HG03575 (cell line): ENCODE data around the gene EGFL7.
"Not testable (repeated sequence)": the region's sequence is repeated elsewhere in the genome, so short reads cannot be mapped to it uniquely, and the experiment has no call there.

ENCODE experiments used
- ATAC-seq: cut with Tn5 transposase; IDR thresholded peaks from one replicate; pipeline ENCODE4 v1.9.1; 2021; ENCODE audit not compliant: unreplicated experiment, insufficient number of reproducible peaks, low FRiP score; ENCODE audit errors: extremely low read depth

Gene EGFL7

DNA sequence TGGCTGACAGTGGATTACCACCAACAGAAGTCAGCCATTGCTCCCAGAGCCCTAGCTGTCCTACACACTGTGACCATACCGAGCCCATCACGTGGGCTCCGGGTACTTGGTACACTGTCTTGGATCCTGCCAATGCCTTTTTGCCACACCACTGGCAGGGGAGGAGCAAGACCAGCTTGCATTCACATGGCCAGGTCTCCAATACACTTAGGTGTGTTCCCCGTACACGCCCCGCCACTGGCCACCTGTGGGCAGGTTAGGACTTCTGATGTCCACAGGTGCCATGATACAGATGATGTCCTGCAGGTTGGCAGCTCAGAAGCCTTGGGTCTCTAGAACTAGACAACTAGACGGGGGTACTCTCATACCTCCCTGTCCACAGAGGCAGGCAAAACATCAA lies 44.3 kb downstream of the EGFL7 start:
- no peak for ATAC-seq

DNA sequence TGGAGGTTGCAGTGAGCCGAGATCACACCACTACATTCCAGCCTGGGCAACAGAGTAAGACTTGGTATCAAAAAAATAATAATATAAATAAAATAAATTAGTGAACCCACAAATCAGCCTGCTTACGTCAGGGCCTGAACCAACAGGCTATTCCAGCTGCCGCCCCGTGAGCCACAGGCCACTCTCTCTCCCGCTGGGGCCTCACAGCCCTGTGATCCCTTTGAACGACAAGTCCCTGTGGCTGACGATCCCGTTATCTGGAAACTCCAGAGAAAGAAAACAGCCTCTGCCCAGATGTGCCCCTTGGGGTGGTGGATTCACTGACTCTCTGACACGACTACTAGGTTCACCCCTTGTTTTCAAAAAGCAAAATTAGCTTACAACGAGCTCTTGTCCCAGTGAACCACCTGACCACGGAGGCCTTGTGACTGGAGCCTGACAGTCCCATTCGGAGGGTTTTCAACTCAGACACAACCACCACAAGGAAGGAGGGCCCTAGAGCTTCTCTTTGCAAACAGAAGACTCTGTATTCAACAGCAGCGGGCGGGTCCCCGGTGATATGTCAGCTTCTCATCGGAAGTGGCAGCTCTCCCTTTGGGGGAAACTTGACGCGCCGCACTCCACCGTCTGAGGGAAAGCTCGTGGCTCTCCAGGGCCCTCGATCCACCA lies 45.3 kb downstream of the EGFL7 start:
- no peak for ATAC-seq

- ATAC-seq, result no peak
Observed at GRCh38 chr9:136709454-136710109, 46.9 kb downstream of the EGFL7 start.

- no peak for ATAC-seq
Observed at GRCh38 chr9:136710543-136710942, 47.8 kb downstream of the EGFL7 start.

- not testable (repeated sequence) for ATAC-seq
Observed at GRCh38 chr9:136711219-136711648, 48.5 kb downstream of the EGFL7 start.

GRCh38 chr9:136711751-136712689 lies 49.3 kb downstream of the EGFL7 start, which contains the start of gene DIPK1B:
Gene DIPK1B, plus strand, starts transcription at chr9:136712572. Its CDS starts 94 bp downstream, at chr9:136712666.
- no peak for ATAC-seq

- no peak for ATAC-seq
Observed at GRCh38 chr9:136712690-136713544, 50.2 kb downstream of the EGFL7 start.

- no peak for ATAC-seq
Observed at GRCh38 chr9:136713550-136713949, 50.8 kb downstream of the EGFL7 start.

- no peak for ATAC-seq
Observed at GRCh38 chr9:136714096-136714892, 51.6 kb downstream of the EGFL7 start.

DNA sequence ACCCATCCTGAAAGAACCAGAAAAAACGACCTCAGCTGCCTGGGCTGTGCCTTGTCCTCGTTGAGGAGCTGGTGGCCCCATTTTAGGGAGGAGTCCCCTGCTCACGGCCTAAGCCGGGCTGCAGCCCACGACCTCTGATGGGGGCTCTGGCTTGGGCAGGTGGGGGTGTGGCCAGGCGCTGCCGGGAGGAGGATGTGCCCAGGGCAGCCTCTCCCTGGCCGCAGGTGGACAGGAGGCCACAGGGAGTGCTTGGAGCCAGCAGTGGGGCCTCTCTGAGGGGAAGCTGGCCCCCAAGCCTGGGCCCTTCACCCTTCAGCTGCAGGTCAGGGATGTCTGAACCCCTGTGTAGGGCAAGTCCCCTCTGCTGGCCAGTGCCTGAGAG lies 52.2 kb downstream of the EGFL7 start:
- ATAC-seq, result no peak

GRCh38 chr9:136717399-136717798 lies 54.7 kb downstream of the EGFL7 start:
- ATAC-seq, result no peak

DNA sequence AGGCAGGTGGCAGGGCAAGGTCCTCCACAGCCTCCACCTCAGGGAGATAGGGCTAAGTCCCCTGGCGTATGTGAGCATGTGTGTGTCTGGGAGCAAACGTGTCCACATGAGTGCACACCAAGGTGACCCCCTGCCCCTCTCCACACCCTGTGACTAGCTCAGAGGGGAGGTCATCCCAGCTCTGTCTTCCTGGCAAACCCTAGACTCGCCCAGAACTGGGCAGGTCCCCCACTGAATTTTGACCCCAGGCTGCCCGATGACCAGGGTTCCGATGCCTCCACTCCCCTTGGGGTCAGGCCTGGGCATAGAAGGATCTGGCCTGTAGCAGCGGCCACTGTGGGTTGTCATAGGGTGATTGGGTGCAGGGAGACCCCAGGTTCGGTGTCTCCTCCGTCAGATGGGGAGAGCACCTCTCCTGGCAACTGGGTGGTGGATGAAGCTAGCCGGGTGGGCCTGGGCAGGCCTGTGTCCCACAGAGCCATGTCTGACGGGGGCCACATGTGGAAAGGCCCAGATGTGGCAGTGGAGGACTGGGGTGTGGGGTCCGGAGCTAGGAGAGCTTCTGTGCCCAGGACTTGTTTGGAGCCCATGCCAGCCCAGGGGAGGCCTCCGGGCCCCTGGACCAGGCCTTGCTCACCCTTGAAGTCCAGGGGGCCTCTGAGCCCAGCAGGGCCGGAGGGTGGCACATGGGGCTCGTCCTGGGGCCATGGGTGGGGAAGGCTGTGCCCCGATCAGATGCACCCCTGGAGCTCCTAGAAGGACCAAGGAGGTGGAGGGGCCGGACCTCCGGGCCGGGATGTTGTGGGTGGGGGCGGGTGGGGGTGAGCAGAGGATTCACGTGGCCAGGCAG lies 55.9 kb downstream of the EGFL7 start:
- ATAC-seq, result no peak

DNA sequence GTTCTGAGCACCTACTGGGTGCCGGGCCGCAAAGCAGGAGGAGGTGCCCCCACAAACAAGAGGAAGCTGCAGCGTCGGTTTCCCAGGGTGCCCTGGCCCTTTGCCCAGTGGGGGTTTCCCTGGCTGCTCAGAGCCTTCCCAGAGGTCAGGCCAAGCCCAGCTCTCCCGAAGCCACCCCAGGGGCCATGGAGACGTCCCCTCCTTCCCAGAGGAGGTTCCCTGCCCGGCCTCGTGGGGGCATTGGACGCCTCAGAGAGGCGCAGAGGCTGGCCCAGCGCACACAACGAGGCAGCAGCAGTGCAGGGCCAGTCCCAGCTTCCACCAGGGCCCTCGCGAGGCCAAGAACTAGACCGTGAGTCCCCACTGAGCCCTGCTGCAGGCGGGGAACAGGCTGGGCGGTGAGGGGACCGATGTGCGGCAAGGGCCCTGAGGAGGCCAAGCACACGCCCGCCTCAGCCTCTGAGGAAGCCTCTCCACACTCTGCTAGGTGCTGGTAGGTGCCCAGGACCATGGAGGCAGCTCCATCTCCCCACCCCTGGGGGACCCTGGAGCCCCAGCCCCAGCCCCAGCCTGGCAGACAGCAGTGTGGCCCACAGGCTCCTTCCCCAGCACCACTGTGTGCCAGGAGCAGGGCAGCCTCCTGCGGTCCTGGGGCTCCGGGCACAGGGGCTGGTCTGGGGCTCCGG lies 56.6 kb downstream of the EGFL7 start:
- ATAC-seq, result no peak

DNA sequence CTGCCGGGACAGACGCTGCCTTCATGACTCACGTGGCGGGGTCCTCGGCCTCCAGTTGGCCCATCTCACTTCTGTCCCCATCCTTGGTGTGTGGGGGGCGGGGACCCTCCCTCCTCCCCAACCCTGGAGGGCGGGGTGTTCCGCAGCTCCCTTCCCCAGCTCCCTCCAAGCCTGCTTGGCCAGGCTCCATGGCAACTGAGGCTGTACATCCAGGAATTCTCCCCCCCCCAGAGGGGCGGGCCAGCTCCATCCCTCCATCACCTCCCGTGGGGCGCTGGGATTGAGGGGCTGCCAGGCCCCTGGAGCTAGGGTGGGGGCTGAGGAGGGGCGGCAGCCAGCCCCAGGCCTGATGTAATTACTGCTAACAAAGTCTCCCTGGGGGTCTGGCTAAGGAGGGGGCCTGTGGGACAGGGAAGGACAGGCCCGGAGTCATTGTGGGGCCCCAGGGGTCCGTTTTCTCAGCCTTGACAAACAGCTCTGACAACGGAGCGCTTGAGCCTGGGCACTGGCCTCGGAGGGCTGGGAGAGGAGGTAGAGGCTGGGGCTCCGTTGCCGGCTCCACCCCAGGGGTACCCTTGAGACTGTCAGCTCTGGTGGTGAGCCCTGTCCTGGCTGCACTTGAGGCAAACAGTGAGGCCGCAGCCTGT lies 57.7 kb downstream of the EGFL7 start:
- no peak for ATAC-seq

DNA sequence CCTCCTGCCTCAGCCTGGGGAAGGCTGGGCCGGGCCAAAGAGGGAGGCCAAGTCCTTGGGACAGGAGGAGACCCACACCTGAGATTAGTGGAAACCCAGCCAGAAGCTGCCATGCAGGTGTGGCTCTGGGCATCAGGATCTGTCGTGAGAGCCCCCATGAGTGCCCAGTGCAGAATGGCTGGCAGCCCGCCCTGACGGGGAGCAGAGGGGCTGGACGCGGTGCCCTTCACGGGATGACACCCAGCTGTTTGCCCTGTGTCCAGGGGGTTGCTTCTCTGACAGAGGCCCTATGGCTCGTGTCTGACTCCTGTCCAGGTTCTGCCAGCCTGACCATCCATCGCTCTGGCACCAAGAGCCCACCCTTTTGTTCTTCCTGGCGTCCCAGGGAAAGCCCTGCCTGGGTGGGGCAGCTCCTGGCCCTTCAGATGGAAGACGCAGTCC lies 58.2 kb downstream of the EGFL7 start:
- no peak for ATAC-seq
